Measurements from ENCODE around the gene NXPH3. TPM values are rescaled to one million over a fixed set of nuclear protein-coding genes. Genes with fewer than 3 reads are reported as not detected.
"Not testable (repeated sequence)": the region's sequence is repeated elsewhere in the genome, so short reads cannot be mapped to it uniquely, and the experiment has no call there.

The NXPH3 gene
- total RNA-seq, 1 donor from 2014 or later: 0.79 TPM

GRCh38 chr17:49548506-49549310, 27.0 kb upstream of the NXPH3 start:
- TF ChIP-seq CTCF (conservative IDR thresholded peaks at IDR 0.05): peak; percentile 51
- H3K9me3 Mint-ChIP-seq: no peaks in the 10 kb centered on the region
- H3K36me3 Mint-ChIP-seq (ENCODE audit: low read depth): no peaks in the 10 kb centered on the region
- H3K27ac Mint-ChIP-seq (ENCODE audit: unreplicated experiment): peak overlapping the region; percentile 71
- H3K4me3 Mint-ChIP-seq: no peak overlapping the region
- no peaks in the 10 kb centered on the region for H3K27me3 Mint-ChIP-seq (ENCODE audit: low read depth)
- H3K4me1 Mint-ChIP-seq: peaks cover 32% of the 10 kb centered on the region
- no peak for DNase-seq (ENCODE audit: low read depth, low spot score)

GRCh38 chr17:49549311-49549605, 26.4 kb upstream of the NXPH3 start:
- Mint-ChIP-seq H3K36me3 (ENCODE audit: low read depth) (no peaks in the 10 kb centered on the region), H3K4me3 (no peak overlapping the region), H3K27ac (ENCODE audit: unreplicated experiment) (peak overlapping the region; percentile 39), H3K27me3 (ENCODE audit: low read depth) (no peaks in the 10 kb centered on the region), H3K4me1 (peaks cover 34% of the 10 kb centered on the region), H3K9me3 (no peaks in the 10 kb centered on the region)
- DNase-seq (ENCODE audit: low read depth, low spot score): no peak
- TF ChIP-seq CTCF (conservative IDR thresholded peaks at IDR 0.05): no peak

- Mint-ChIP-seq H3K9me3 (no peaks in the 10 kb centered on the region), H3K27me3 (ENCODE audit: low read depth) (no peaks in the 10 kb centered on the region), H3K4me3 (no peak overlapping the region), H3K4me1 (peaks cover 34% of the 10 kb centered on the region), H3K27ac (ENCODE audit: unreplicated experiment) (peak overlapping the region; percentile 71), H3K36me3 (ENCODE audit: low read depth) (no peaks in the 10 kb centered on the region)
- TF ChIP-seq CTCF (conservative IDR thresholded peaks at IDR 0.05): no peak
- no peak for DNase-seq (ENCODE audit: low read depth, low spot score)
Observed at GRCh38 chr17:49549691-49550678, 25.7 kb upstream of the NXPH3 start.

- H3K27me3 Mint-ChIP-seq (ENCODE audit: low read depth); H3K9me3 Mint-ChIP-seq; H3K4me3 Mint-ChIP-seq; H3K27ac Mint-ChIP-seq (ENCODE audit: unreplicated experiment); H3K36me3 Mint-ChIP-seq (ENCODE audit: low read depth); DNase-seq (ENCODE audit: low read depth, low spot score): not testable (repeated sequence)
- H3K4me1 Mint-ChIP-seq: peaks cover 30% of the 10 kb centered on the region
Observed at GRCh38 chr17:49550764-49551163, 24.9 kb upstream of the NXPH3 start.

- no peak for DNase-seq (ENCODE audit: low read depth, low spot score)
- Mint-ChIP-seq H3K9me3 (no peaks in the 10 kb centered on the region), H3K27ac (ENCODE audit: unreplicated experiment) (no peak overlapping the region), H3K27me3 (ENCODE audit: low read depth) (no peaks in the 10 kb centered on the region), H3K4me3 (no peak overlapping the region), H3K4me1 (peaks cover 32% of the 10 kb centered on the region), H3K36me3 (ENCODE audit: low read depth) (no peaks in the 10 kb centered on the region)
- no peak for TF ChIP-seq CTCF (conservative IDR thresholded peaks at IDR 0.05)
Observed at GRCh38 chr17:49551221-49552069, 24.2 kb upstream of the NXPH3 start.
